Measurements from ENCODE around the gene DPH3.

DNA sequence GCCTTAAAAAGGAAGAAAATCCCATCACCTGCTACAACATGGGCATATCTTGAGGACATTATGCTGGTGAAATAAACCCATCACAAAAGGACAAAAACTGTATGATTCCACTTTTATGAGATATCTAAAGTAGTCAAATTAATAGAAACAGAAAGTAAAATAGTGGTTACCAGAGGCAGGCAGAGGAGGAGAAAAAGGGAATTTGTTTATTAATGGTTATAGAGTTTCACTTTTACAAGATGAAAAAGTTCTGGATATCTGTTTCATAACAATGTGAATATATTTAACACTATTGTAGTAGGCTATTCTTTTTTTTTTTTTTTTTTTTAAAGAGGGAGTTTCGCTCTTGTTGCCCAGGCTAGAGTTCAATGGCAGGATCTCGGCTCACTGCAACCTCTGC is 40.4 kb downstream of the DPH3 start:
- TF ChIP-seq, protein P1, sequence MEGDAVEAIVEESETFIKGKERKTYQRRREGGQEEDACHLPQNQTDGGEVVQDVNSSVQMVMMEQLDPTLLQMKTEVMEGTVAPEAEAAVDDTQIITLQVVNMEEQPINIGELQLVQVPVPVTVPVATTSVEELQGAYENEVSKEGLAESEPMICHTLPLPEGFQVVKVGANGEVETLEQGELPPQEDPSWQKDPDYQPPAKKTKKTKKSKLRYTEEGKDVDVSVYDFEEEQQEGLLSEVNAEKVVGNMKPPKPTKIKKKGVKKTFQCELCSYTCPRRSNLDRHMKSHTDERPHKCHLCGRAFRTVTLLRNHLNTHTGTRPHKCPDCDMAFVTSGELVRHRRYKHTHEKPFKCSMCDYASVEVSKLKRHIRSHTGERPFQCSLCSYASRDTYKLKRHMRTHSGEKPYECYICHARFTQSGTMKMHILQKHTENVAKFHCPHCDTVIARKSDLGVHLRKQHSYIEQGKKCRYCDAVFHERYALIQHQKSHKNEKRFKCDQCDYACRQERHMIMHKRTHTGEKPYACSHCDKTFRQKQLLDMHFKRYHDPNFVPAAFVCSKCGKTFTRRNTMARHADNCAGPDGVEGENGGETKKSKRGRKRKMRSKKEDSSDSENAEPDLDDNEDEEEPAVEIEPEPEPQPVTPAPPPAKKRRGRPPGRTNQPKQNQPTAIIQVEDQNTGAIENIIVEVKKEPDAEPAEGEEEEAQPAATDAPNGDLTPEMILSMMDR (IDR thresholded peaks at IDR 0.05) = no peak
- no peak for TF ChIP-seq POLR2A (IDR thresholded peaks at IDR 0.05)

Data from breast epithelium (tissue), 3 donors.